Ecto neural progenitor cell (in vitro differentiated cells): ENCODE data around the gene PAGE2.
"Not testable (repeated sequence)": the region's sequence is repeated elsewhere in the genome, so short reads cannot be mapped to it uniquely, and the experiment has no call there.

Experiments
- DNase-seq: peaks from one replicate; pipeline ENCODE4 v3.0.0-alpha.2; 2018; ENCODE audit warnings: low spot score

Gene PAGE2

GRCh38 chrX:55127692-55128091, 38.9 kb downstream of the PAGE2 start:
- no peak for DNase-seq

DNA sequence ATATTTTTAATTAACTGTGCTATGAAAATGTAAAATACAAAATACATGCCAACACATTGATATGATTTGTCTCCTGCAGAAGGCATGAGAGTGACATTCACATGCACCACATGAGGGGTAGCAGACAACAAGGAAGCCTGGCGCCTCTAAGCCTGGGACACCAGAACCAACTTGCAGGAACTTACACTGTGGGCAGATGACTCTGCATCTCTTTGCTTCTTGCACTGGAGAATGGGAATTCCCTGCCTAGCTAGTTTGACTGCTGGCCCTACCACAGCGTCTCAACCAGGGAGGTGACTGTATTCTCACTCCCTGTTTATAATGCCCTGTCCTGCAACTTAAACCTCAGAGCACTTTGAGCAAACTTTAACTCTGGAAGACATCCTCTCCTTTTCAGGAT, 40.5 kb downstream of the PAGE2 start:
- no peak for DNase-seq

- DNase-seq = no peak
These were observed 41.7 kb downstream of the PAGE2 start for GRCh38 chrX:55130481-55130880.

DNA sequence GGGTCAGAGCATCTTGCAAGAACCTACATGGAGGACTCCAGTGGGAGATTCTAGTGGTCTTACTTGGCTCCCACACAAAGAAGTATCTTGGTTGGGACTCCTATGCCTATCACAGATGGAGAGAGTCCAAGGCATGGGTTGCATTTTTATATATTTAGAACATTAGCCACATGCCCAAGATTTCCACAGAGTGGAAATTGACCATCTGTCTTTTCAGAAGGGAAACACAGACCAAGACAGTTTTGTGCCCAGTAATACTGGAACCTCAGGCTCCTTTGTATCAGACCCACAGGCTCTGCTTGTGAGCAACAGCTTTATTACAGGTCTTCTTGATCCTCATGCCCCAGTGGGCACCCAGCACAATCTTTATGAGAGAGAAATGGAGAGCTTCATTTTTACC, 43.6 kb downstream of the PAGE2 start:
- no peak for DNase-seq

DNA sequence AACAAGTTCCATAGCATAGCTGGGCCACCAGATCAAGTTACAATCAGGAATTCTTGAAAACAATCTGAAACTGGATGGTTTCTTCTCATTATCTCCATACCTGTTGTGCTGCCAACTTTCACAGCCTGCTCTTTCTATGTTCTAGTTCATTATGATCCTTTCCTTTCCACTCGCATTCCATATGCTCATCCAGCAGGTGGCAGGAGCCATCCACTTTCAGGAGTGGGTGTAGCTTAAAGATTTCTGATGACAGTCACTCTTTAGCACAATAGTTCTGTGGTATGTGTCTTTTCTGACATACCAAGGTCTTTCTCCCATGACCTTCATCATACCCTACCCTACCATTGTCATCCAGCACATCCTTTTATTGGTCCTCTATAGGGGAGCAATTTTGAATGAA, 46.4 kb downstream of the PAGE2 start:
- no peak for DNase-seq

DNA sequence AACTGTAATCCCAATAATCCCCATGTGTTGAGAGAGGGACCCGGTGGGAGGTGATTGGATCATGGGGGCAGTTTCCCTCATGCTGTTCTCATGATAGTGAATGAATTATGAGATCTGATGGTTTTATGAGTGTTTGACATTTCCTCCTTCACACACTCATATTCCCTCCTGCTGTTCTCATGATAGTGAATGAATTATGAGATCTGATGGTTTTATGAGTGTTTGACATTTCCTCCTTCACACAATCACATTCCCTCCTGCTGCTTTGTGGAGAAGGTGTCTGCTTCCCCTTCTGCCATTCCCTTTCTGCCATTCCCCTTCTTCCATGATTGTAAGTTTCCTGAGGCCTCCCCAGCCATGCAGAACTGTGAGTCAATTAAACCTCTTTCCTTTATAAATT, 52.0 kb downstream of the PAGE2 start:
- not testable (repeated sequence) for DNase-seq
